ENCODE data around the gene ORC2. TPM values are rescaled to one million over a fixed set of nuclear protein-coding genes. Genes with fewer than 3 reads are reported as not detected.

Gene ORC2
- 6.7 TPM for polyA plus RNA-seq (2013, experiment 1 of 2)
- 6.4 TPM for polyA plus RNA-seq (2013, experiment 2 of 2)

DNA sequence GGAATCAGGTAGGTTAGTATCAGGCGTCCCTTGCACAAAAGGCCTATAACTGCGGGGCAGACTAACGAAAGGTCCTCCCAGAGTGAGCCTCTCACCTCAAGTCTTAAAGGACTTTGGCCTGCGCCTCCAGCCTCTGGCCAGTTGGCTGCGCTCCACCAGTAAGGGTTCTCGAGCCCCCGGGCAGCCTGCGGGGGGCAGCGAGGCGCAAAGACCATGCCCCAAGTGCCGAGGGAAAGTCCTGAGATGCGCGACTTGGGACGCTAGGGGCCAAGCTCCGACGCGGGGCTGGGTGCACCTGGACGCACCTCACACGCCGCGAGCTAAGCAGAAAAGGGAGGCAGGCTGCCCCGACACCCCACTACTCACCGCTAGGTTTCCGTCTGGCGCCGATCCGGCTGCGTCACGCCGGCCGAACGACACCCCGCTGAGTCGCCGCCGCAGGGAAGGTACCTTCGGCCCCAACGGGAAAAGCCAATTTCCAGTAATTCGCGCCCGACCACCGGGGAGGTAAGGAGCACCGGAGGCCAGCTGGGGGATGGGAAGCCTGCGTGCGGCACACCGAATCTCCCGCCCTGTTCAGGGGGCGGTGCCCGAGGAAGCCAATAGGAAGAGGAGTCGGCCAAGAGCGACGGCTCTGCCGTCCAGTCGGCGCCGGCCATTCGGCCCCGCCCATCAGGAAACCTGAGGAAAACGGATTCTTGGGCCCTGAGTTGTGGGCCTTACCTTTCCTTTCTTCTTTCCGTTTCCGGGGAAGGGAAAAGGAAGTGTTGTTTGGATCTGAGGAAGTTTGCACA is at the start of gene ORC2:
Gene ORC2, minus strand, starts transcription at position 537 of the 794 bp plus-strand sequence. CDS start 5,537 bp downstream, outside the sequence.
- H3K14ac ChIP-seq (ENCODE audit: low read length in 2 of 2), result peak within 1 kb of the TSS in 1 of 2 experiments; percentile 98
- H3K36me3 ChIP-seq (ENCODE audit: control insufficient read depth in 1 of 2, insufficient read depth in 2 of 2, low read depth in 1 of 2, low read length in 2 of 2), result peaks cover 3 to 20% of the 10 kb centered on the region in 2 experiments
- peak within 1 kb of the TSS; percentile 87 to 97 for H3K18ac ChIP-seq (ENCODE audit: low read depth in 1 of 2, low read length in 2 of 2)
- peak within 1 kb of the TSS; percentile 87 for H3K4me2 ChIP-seq (ENCODE audit: low read length, poor library complexity, severe bottlenecking)
- H3K27me3 ChIP-seq (ENCODE audit: control insufficient read depth in 1 of 2, insufficient read depth in 1 of 2, low read length in 2 of 2), result no peaks in the 10 kb centered on the region
- under 1% methylated on average over 61 of the region's 61 CpGs for WGBS
- peak within 1 kb of the TSS; percentile 99 for H2AFZ ChIP-seq (ENCODE audit: low read depth, low read length)
- H2BK12ac ChIP-seq (ENCODE audit: low read length in 2 of 2), result peak within 1 kb of the TSS in 1 of 2 experiments; percentile 73
- peak within 1 kb of the TSS; percentile 96 for H4K8ac ChIP-seq (ENCODE audit: low read length)
- H3K27ac ChIP-seq (ENCODE audit: low read length, poor library complexity, severe bottlenecking), result peak within 1 kb of the TSS; percentile 88
- peak within 1 kb of the TSS in 1 of 2 experiments; percentile 100 for H3K23ac ChIP-seq (ENCODE audit: low read length in 2 of 2)
- peak within 1 kb of the TSS; percentile 62 for H2BK5ac ChIP-seq (ENCODE audit: low read depth, low read length, poor library complexity, severe bottlenecking)
- DNase-seq, result peak; percentile 94
- H3K4ac ChIP-seq (ENCODE audit: low read depth in 1 of 2, low read length in 2 of 2), result peak within 1 kb of the TSS in 1 of 2 experiments; percentile 73
- peaks cover 6% of the 10 kb centered on the region for H3K4me1 ChIP-seq (ENCODE audit: control insufficient read depth, insufficient read depth, low read depth, low read length)
- peak within 1 kb of the TSS; percentile 36 for H4K91ac ChIP-seq (ENCODE audit: low read length)
- peaks cover 20% of the 10 kb centered on the region for H3K79me1 ChIP-seq (replicated peaks; ENCODE audit: low read length, poor library complexity, severe bottlenecking)
- peak within 1 kb of the TSS; percentile 89 to 99 for H3K4me3 ChIP-seq (ENCODE audit: insufficient read depth in 1 of 2, low read depth in 1 of 2, low read length in 2 of 2)
- no peaks in the 10 kb centered on the region for H3K9me3 ChIP-seq (ENCODE audit: control insufficient read depth, low read length)
- peak within 1 kb of the TSS; percentile 92 for H3K9ac ChIP-seq (ENCODE audit: low read length)
- peak within 1 kb of the TSS; percentile 6 for H2BK120ac ChIP-seq (ENCODE audit: low read depth, low read length)
- H2AK5ac ChIP-seq (ENCODE audit: low read length, severe bottlenecking), result no peak within 1 kb of the TSS
- H2BK15ac ChIP-seq (ENCODE audit: low read depth, poor library complexity, severe bottlenecking), result peak within 1 kb of the TSS; percentile 74

DNA sequence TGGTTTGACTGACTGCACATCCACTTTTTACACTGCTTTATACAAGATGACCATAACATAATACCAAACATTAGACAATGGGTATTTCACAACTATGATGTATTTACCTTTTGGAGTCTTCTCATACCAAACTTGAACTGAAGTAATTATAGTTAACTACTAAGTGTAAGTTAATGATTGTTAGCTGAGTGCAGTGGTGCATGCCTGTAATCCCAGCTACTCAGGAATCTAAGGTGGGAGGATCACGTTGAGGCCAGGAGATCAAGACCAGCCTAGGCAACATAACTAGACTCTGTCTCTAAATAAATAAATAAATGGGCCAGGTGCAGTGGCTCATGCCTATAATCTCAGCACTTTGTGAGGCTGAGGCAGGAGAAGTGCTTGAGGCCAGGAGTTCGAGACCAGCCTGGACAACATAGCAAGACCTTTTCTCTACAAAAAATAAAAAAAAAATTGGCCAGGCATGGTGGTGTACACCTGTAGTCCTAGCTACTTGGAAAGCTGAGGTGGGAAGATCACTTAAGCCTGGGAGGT is 44.9 kb upstream of the ORC2 start:
- Histone ChIP-seq H3K9me3 (ENCODE audit: control insufficient read depth, low read length) (no peaks in the 10 kb centered on the region), H2BK12ac (ENCODE audit: low read length in 2 of 2) (no peak overlapping the region), H3K27ac (ENCODE audit: low read length, poor library complexity, severe bottlenecking) (peak overlapping the region; percentile 80), H3K36me3 (ENCODE audit: control insufficient read depth in 1 of 2, insufficient read depth in 2 of 2, low read depth in 1 of 2, low read length in 2 of 2) (peaks cover 10 to 42% of the 10 kb centered on the region in 2 experiments), H3K4ac (ENCODE audit: low read depth in 1 of 2, low read length in 2 of 2) (no peak overlapping the region), H3K79me1 (replicated peaks; ENCODE audit: low read length, poor library complexity, severe bottlenecking) (peaks cover 10% of the 10 kb centered on the region), H3K14ac (ENCODE audit: low read length in 2 of 2) (no peak overlapping the region), H2AK5ac (ENCODE audit: low read length, severe bottlenecking) (no peak overlapping the region), H2AFZ (ENCODE audit: low read depth, low read length) (no peak overlapping the region), H4K91ac (ENCODE audit: low read length) (no peak overlapping the region), H3K23ac (ENCODE audit: low read length in 2 of 2) (no peak overlapping the region), H2BK15ac (ENCODE audit: low read depth, poor library complexity, severe bottlenecking) (no peak overlapping the region), H3K4me3 (ENCODE audit: insufficient read depth in 1 of 2, low read depth in 1 of 2, low read length in 2 of 2) (no peak overlapping the region), H2BK5ac (ENCODE audit: low read depth, low read length, poor library complexity, severe bottlenecking) (no peak overlapping the region), H3K9ac (ENCODE audit: low read length) (no peak overlapping the region), H3K4me1 (ENCODE audit: control insufficient read depth, insufficient read depth, low read depth, low read length) (peaks cover 2% of the 10 kb centered on the region), H3K18ac (ENCODE audit: low read depth in 1 of 2, low read length in 2 of 2) (no peak overlapping the region), H4K8ac (ENCODE audit: low read length) (no peak overlapping the region), H2BK120ac (ENCODE audit: low read depth, low read length) (no peak overlapping the region), H3K4me2 (ENCODE audit: low read length, poor library complexity, severe bottlenecking) (no peak overlapping the region), H3K27me3 (ENCODE audit: control insufficient read depth in 1 of 2, insufficient read depth in 1 of 2, low read length in 2 of 2) (no peaks in the 10 kb centered on the region)
- 100% methylated on average over 1 of the region's 2 CpGs for WGBS
- no peak for DNase-seq

DNA sequence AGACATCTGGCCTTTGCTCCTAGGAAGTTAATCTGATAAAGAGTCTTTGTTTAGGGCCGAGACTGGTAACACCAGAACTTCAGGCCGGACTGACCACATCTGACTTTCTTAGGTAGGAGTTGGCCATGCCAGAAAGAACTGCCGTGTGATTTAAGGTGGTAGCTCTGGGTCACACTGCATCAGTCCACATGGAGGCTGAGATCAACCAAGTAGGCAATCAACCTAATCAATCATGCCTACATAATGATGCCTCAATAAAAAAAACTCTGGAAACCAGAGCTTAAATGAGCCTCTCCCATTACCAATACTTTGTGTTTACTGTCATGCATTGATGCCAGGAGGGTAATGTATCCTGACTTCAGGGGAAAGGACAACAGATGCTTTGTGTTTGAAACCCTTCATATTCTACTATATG is 44.1 kb upstream of the ORC2 start:
- H2BK5ac ChIP-seq (ENCODE audit: low read depth, low read length, poor library complexity, severe bottlenecking), result no peak overlapping the region
- H2BK15ac ChIP-seq (ENCODE audit: low read depth, poor library complexity, severe bottlenecking), result no peak overlapping the region
- H2BK12ac ChIP-seq (ENCODE audit: low read length in 2 of 2), result no peak overlapping the region
- H3K4me3 ChIP-seq (ENCODE audit: insufficient read depth in 1 of 2, low read depth in 1 of 2, low read length in 2 of 2), result no peak overlapping the region
- H3K4me2 ChIP-seq (ENCODE audit: low read length, poor library complexity, severe bottlenecking), result no peak overlapping the region
- H3K9ac ChIP-seq (ENCODE audit: low read length), result no peak overlapping the region
- H3K27ac ChIP-seq (ENCODE audit: low read length, poor library complexity, severe bottlenecking), result peak overlapping the region; percentile 80
- H3K27me3 ChIP-seq (ENCODE audit: control insufficient read depth in 1 of 2, insufficient read depth in 1 of 2, low read length in 2 of 2), result no peaks in the 10 kb centered on the region
- peaks cover 12% of the 10 kb centered on the region for H3K79me1 ChIP-seq (replicated peaks; ENCODE audit: low read length, poor library complexity, severe bottlenecking)
- H3K4me1 ChIP-seq (ENCODE audit: control insufficient read depth, insufficient read depth, low read depth, low read length), result peaks cover 2% of the 10 kb centered on the region
- H3K14ac ChIP-seq (ENCODE audit: low read length in 2 of 2), result no peak overlapping the region
- no peak overlapping the region for H4K91ac ChIP-seq (ENCODE audit: low read length)
- no peaks in the 10 kb centered on the region for H3K9me3 ChIP-seq (ENCODE audit: control insufficient read depth, low read length)
- H3K36me3 ChIP-seq (ENCODE audit: control insufficient read depth in 1 of 2, insufficient read depth in 2 of 2, low read depth in 1 of 2, low read length in 2 of 2), result peaks cover 15 to 46% of the 10 kb centered on the region in 2 experiments
- H3K23ac ChIP-seq (ENCODE audit: low read length in 2 of 2), result no peak overlapping the region
- WGBS, result 94% methylated on average over 3 of the region's 3 CpGs
- no peak overlapping the region for H2AFZ ChIP-seq (ENCODE audit: low read depth, low read length)
- peak overlapping the region; percentile 69 for H2AK5ac ChIP-seq (ENCODE audit: low read length, severe bottlenecking)
- H2BK120ac ChIP-seq (ENCODE audit: low read depth, low read length), result no peak overlapping the region
- no peak overlapping the region for H4K8ac ChIP-seq (ENCODE audit: low read length)
- DNase-seq, result no peak
- no peak overlapping the region for H3K4ac ChIP-seq (ENCODE audit: low read depth in 1 of 2, low read length in 2 of 2)
- H3K18ac ChIP-seq (ENCODE audit: low read depth in 1 of 2, low read length in 2 of 2), result no peak overlapping the region

DNA sequence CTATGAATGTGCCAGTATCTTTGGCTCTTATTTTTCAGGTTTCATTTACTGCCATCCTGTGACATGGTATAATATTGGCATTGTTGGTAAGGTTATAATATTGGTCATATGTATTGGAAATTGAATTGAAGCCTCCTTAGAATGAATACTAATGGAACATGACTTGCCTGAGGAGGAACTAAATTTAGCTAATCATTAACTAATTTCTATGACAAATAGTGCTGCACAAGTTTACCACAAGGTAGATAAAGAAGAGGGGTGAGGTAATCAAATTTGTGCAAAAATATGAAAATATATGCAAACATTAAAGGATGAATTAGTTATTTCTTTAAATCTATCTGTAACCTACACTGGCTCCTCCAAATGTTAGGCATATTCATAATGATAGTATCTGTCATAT is 43.2 kb upstream of the ORC2 start:
- no peak overlapping the region for H2BK5ac ChIP-seq (ENCODE audit: low read depth, low read length, poor library complexity, severe bottlenecking)
- peaks cover 2% of the 10 kb centered on the region for H3K4me1 ChIP-seq (ENCODE audit: control insufficient read depth, insufficient read depth, low read depth, low read length)
- no peak overlapping the region for H3K4me2 ChIP-seq (ENCODE audit: low read length, poor library complexity, severe bottlenecking)
- H3K9ac ChIP-seq (ENCODE audit: low read length), result no peak overlapping the region
- no peak overlapping the region for H2BK120ac ChIP-seq (ENCODE audit: low read depth, low read length)
- no peak overlapping the region for H2AFZ ChIP-seq (ENCODE audit: low read depth, low read length)
- no peak overlapping the region for H2BK12ac ChIP-seq (ENCODE audit: low read length in 2 of 2)
- no peak for DNase-seq
- H2AK5ac ChIP-seq (ENCODE audit: low read length, severe bottlenecking), result no peak overlapping the region
- H3K4ac ChIP-seq (ENCODE audit: low read depth in 1 of 2, low read length in 2 of 2), result no peak overlapping the region
- H3K36me3 ChIP-seq (ENCODE audit: control insufficient read depth in 1 of 2, insufficient read depth in 2 of 2, low read depth in 1 of 2, low read length in 2 of 2), result peaks cover 12 to 46% of the 10 kb centered on the region in 2 experiments
- no peak overlapping the region for H4K8ac ChIP-seq (ENCODE audit: low read length)
- H3K23ac ChIP-seq (ENCODE audit: low read length in 2 of 2), result no peak overlapping the region
- no peak overlapping the region for H3K18ac ChIP-seq (ENCODE audit: low read depth in 1 of 2, low read length in 2 of 2)
- H4K91ac ChIP-seq (ENCODE audit: low read length), result no peak overlapping the region
- no peaks in the 10 kb centered on the region for H3K9me3 ChIP-seq (ENCODE audit: control insufficient read depth, low read length)
- no peak overlapping the region for H2BK15ac ChIP-seq (ENCODE audit: low read depth, poor library complexity, severe bottlenecking)
- H3K14ac ChIP-seq (ENCODE audit: low read length in 2 of 2), result no peak overlapping the region
- H3K79me1 ChIP-seq (replicated peaks; ENCODE audit: low read length, poor library complexity, severe bottlenecking), result peaks cover 12% of the 10 kb centered on the region
- no peak overlapping the region for H3K27ac ChIP-seq (ENCODE audit: low read length, poor library complexity, severe bottlenecking)
- H3K27me3 ChIP-seq (ENCODE audit: control insufficient read depth in 1 of 2, insufficient read depth in 1 of 2, low read length in 2 of 2), result no peaks in the 10 kb centered on the region
- H3K4me3 ChIP-seq (ENCODE audit: insufficient read depth in 1 of 2, low read depth in 1 of 2, low read length in 2 of 2), result no peak overlapping the region
